Stimulated activated CD4-positive, alpha-beta T cell treated with anti-CD3 and anti-CD28 coated beads, Interleukin-12 subunit alpha, Interleukin-12 subunit beta, amount 100 ng/mL, for 24 hours (primary cell): ENCODE data around the gene ELANE.

Experiments used
- DNase-seq, 2 experiments: peaks; one replicate each; pipeline ENCODE4 v3.0.0-alpha.2; 2020; ENCODE audit warnings: low read depth in 2 of 2

ELANE gene

DNA sequence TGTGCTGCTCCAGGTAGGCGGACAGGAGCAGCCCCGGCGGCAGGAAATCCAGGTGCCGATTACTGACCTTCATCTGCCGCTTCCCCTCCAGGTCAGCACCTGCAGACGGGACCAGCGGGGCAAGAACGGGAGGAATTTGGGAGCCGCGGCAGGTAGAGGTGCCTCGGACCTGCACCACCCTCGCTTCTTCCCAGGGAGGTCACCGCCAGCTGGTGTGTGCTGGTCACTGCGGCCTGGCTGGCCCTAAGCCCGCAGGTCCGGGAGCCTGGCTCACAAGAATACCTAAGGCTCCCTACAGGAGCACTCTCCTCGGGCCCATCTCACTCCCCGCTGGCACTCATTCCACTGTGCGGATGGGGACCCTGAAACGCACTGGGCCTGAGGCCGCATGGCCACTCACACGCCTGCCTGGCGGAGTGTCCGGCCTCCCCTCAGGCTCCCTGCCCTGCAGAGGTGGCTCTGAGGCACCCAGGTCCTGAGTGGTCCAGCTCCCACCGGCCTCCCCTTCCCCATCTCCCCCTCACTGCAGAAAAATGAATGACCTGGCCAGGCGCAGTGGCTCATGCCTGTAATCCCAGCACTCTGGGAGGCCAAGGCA, 45.4 kb downstream of the ELANE start:
- DNase-seq = no peak

DNA sequence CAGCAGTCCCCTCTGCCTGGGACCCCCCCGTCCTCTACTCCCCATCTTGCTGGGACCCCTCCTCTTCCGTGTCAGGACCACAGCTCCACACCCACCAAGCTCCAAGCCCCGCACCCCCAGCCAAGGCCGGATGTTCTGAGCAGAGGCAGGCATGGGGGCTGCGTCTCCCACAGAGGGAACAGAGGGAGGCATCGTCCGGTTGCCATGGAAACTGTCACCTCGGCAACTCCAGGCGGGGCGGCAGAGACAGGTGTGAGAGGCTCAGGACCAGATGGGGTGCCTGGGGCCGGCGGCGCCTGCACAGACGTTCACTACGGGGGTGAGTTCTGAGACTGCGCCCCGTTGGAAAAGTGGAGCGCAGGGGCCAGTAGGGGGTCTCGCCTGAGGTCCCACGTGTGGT, 46.6 kb downstream of the ELANE start:
- no peak for DNase-seq

DNA sequence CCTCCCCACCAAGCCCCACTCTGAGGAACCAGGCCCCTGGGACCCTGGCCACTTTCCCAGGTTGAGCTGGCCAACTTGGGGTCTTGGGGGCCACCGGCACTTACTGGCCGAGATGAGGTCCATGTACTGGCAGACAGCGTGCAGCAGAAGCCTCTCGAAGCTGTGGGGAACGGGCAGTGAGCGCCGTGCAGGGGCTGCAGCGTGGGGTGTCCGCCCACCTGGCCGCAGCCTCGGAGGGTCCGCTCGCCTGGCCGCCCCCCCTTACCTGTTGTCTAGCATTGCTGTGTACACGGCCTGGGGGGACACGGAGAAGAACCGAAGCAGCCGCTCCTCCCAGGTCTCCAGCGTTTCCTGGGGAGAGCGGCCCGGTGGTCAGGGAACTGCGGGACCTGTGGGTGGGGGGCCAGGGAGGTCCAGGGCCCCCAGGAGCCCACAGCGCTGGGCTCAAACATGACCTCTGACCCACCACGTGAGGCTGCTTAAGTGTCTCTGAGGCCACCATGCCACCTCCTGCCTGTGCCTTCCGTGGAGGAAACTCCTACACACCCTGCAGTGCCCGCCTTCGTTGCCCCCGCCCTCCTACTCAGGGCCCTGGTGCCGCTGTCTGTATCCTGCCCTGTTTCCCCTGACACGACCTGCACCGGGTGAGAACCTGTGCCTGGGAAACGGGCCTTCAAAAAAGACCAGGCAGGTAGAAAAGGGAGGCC, 47.4 kb downstream of the ELANE start:
- no peak for DNase-seq

DNA sequence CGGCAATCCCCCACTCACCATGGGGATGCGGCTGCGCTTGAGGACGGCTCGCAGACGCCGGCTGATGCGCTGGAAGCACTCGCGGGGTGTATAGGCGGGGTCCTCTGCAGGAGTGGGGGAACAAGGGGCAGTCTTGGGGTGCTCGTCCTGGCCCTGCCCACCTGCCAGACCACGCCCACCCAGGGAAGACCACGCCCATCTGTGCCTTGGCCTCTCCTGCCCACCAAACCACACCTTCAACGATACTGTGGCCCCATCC, 47.9 kb downstream of the ELANE start:
- DNase-seq = no peak

DNA sequence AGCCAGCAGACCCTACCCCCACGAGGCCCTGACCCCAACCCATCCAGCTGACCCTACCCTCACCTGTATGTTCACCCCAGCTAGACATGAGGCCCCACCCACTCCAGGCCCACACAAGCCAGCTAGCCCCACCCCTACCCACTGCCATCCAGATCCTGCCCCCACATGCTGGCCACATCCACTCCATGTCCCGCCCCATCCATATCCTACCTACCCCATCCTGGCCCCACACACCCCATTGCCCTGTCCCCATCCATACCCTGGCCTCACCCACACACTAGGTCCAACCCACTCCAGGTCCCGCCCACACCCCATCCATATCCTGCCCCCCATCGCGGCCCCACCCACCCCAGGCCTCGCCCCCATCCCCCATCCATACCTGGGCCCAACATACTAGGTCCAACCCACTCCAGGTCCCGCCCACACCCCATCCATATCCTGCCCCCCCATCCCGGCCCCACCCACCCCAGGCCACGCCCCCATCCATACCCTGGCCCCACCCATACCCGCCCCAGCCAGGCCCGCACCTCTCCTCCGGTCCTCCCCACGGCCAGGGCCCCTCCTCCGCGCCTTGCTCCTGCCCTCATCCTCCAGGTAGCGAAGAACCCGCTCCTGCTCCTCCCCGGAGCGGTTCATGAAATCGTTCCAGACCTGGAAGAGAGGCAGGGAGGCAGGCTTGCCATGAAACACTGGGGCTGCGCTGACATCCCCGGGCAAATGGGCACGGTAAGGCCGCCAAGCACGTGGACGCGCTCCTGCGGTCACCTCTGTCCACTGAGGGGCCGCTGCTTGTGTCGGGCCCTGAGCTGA, 48.4 kb downstream of the ELANE start:
- no peak for DNase-seq

DNA sequence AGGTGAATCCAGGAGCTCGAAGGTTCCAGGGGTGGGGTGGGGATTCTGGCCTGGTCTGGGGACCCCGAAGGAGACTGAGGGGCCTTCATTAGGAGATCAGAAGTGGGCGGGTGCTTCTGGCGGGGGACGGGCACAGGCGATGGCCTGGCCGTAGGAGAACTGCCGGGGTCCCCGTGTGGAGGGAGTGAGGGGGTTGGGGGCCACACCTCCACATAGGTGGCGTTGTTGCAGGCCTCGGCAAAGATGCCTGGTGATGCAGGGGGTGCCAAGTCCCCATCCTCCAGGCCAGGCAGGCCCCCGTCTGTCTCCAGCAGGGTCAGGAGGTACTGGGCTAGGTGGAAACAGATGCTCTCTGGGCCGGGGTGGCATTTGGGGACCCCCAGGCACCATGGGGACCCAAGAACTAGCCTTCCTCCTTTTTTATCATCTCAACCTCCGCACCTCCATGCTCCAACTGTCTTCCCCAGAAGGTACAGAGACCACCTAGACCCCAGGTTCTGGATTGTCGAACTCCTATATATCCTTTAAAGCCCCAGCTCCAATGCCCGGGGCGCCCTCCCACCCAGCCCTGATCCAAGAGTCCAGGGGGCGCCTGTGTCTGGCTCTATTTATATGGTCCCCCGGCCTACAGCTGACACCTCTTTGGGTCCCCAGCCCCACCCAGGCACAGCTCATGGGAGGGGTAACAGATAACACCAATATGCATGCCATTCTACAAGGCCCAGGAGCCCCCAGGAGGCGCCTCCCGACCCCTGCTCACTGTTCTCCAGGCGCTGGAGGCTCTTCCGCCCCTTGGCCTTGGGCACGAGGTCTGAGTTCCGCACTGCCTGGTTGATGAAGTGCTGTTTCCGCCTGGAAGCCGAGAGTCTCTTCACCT, 49.4 kb downstream of the ELANE start:
- no peak for DNase-seq

DNA sequence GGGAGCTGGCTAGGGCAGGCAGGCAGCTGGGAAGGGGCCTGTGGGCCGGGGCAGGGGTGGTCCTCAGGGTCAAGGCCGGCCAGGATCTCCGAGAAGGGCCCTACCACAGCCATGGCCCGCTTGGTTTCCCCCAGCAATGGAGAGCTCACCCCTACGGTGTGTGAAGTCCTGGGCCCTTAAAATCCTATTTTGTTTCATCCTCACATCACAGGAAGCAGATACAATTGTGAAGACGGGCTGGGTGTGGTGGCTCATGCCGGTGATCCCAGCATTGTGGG, 49.9 kb downstream of the ELANE start:
- DNase-seq = no peak

DNA sequence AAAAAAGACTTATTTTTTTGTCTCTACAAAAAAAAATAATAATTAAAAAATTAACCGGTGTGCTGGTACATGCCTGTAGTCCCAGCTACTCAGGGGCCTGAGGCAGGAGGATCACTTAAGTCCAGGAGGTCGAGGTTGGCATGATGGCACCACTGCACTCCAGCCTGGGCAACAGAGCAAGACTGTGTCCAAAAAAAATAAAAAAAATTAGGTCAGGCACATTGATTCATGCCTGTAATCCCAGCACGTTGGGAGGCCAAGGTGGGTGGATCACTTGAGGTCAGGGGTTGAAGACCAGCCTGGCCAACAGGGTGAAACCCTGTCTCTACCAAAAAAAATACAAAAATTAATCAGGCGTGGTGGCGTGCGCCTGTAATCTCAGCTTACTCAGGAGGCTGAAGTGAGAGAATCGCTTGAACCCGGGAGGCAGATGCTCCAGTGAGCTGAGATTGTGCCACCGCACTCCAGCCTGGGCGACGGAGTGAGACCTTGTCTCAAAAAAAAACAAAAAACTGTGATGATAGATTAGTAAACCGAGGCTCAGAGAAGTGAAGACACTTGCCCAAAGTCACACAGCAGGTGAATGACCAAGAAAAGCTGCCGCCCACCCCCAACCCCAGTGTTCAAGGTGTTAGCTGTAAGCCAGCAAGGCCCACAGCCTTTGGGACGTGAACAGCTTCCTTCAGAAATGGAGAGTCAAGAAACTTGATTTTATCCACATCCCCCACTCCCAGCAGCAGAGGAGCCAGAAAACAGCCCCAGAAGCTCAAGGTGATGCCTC, 50.5 kb downstream of the ELANE start:
- DNase-seq = no peak

DNA sequence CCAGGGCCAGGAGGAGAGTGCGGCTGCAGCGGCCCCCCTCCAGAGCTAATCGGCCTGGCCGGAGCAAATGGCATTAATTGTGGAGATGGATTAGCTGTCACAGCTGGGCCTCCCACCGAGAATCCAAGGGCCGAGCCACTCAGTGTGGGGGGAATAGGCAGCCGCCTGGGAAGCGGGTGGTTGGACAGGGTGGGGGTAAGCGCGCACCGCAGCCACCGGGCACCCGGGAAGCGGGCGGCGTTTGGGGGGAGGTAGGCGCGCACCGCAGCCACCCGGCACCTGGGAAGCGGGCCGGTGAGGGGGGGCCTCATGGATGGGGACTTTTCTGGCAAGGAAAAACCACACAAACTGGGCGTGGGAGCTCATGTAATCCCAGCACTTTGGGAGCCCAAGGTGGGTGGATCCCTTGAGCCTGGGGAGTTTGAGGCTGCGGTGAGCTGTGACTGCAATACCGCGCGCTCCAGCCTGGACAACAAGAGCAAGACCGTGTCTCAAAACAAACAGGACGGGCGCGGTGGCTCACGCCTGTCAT, 51.2 kb downstream of the ELANE start:
- no peak for DNase-seq

DNA sequence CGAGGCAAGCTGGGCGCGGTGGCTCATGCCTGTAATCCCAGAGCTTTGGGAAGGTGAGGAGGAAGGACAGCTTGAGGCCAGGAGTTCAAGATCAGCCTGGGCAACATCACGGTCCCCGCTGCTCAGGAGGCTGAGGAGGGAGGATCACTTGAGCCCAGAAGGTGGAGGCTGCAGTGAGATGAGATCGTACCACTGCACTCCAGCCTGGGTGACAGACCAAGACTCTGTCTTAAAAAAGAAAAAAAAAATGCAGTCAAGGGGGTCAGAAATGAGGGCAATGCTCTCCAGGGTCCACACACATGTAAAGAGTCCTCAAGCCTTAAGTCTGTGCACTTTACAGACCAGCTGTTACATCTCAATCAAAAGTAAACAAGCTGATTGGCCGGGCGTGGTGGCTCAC, 52.4 kb downstream of the ELANE start:
- no peak for DNase-seq
